GM21723 (cell line): ENCODE measurements around the gene FBXO28.

Experiments used
- ATAC-seq: cut with Tn5 transposase; IDR thresholded peaks from one replicate; pipeline ENCODE4 v1.9.1; 2021; ENCODE audit warnings: mild to moderate bottlenecking, moderate library complexity; ENCODE audit not compliant: unreplicated experiment

Gene FBXO28

GRCh38 chr1:224149709-224150108 is 35.8 kb downstream of the FBXO28 start:
- no peak for ATAC-seq

- no peak for ATAC-seq
Observed at GRCh38 chr1:224151117-224151516, 37.2 kb downstream of the FBXO28 start.

- ATAC-seq = no peak
Observed at GRCh38 chr1:224157316-224157715, 43.4 kb downstream of the FBXO28 start.

- no peak for ATAC-seq
Observed at GRCh38 chr1:224159541-224159940, 45.6 kb downstream of the FBXO28 start.

GRCh38 chr1:224160171-224160682 is 46.3 kb downstream of the FBXO28 start:
- ATAC-seq = no peak

- ATAC-seq = no peak
Observed at GRCh38 chr1:224162768-224163167, 48.9 kb downstream of the FBXO28 start.

- ATAC-seq = no peak
Observed at GRCh38 chr1:224163311-224163710, 49.4 kb downstream of the FBXO28 start.

GRCh38 chr1:224168859-224169380 is 55.0 kb downstream of the FBXO28 start:
- peak; percentile 93 for ATAC-seq

GRCh38 chr1:224169718-224170270 is 55.9 kb downstream of the FBXO28 start:
- ATAC-seq = no peak

GRCh38 chr1:224170343-224170742 is 56.4 kb downstream of the FBXO28 start:
- ATAC-seq = no peak

- ATAC-seq = no peak
Observed at GRCh38 chr1:224170748-224171478, 57.0 kb downstream of the FBXO28 start.

GRCh38 chr1:224172229-224172628 is 58.3 kb downstream of the FBXO28 start:
- ATAC-seq = no peak

- no peak for ATAC-seq
Observed at GRCh38 chr1:224173523-224173922, 59.6 kb downstream of the FBXO28 start.

GRCh38 chr1:224175617-224176016 is 61.7 kb downstream of the FBXO28 start:
- ATAC-seq = no peak

GRCh38 chr1:224177356-224177999 is 63.6 kb downstream of the FBXO28 start:
- ATAC-seq = no peak

GRCh38 chr1:224178894-224179293 is 65.0 kb downstream of the FBXO28 start:
- ATAC-seq = no peak

- ATAC-seq = no peak
Observed at GRCh38 chr1:224180783-224181452, 67.0 kb downstream of the FBXO28 start.

- no peak for ATAC-seq
Observed at GRCh38 chr1:224181453-224181810, 67.5 kb downstream of the FBXO28 start.

- peak; percentile 47 for ATAC-seq
Observed at GRCh38 chr1:224182057-224182865, 68.3 kb downstream of the FBXO28 start.

GRCh38 chr1:224182866-224183590 is 69.1 kb downstream of the FBXO28 start, which contains the start of gene DEGS1:
Gene DEGS1 (plus strand): TSS chr1:224183240. CDS start chr1:224183337, 97 bp downstream.
- ATAC-seq = peak; percentile 68
